WTC11 (cell line): ENCODE results near the gene CHAC1. TPM values are rescaled to one million over a fixed set of nuclear protein-coding genes. Genes with fewer than 3 reads are reported as not detected.

ENCODE experiments used
- ATAC-seq: fragments of 200-7000 bp; cut with Tn5 transposase; 2 replicates; pipeline ENCODE4 v1.10.0; 2021; ENCODE audit warnings: mild to moderate bottlenecking, moderate library complexity
- CTCF ChIA-PET: fragments of 300-600 bp; sonication (Branson Sonifier 250); formaldehyde crosslinking; loops from one replicate; lab custom pipeline; 2021; ENCODE audit warnings: antibody characterized with exemption; lab: Charles Lee
- POLR2A ChIA-PET: fragments of 350-600 bp; sonication (Branson Sonifier 250); formaldehyde crosslinking; loops from one replicate; lab custom pipeline; 2021; ENCODE audit warnings: antibody characterized with exemption; lab: Charles Lee
- DNase-seq: peaks from one replicate; pipeline ENCODE4 v3.0.0; 2021; ENCODE audit warnings: low spot score
- H3K27ac Mint-ChIP-seq: 2 replicates; pipeline ENCODE4 v1.8.0; 2021; ENCODE audit warnings: mixed read lengths
- H3K27me3 Mint-ChIP-seq: 2 replicates; pipeline ENCODE4 v1.8.0; 2021; ENCODE audit warnings: low read depth, mild to moderate bottlenecking, moderate library complexity, mixed read lengths
- H3K36me3 Mint-ChIP-seq: 2 replicates; pipeline ENCODE4 v1.8.0; 2021; ENCODE audit warnings: mixed read lengths
- H3K4me1 Mint-ChIP-seq: 2 replicates; pipeline ENCODE4 v1.8.0; 2022; ENCODE audit warnings: mixed read lengths
- H3K4me3 Mint-ChIP-seq: 2 replicates; pipeline ENCODE4 v1.8.0; 2021; ENCODE audit warnings: mild to moderate bottlenecking, moderate library complexity, mixed read lengths
- H3K9me3 Mint-ChIP-seq: 2 replicates; pipeline ENCODE4 v1.8.0; 2021; ENCODE audit warnings: mixed read lengths
- AFF4 ChIP-seq: sonication (generic); formaldehyde crosslinking; IDR thresholded peaks from 2 replicates; pipeline ENCODE4 v1.8.1; 2023; ENCODE audit warnings: mild to moderate bottlenecking, missing genetic modification reagents, borderline replicate concordance
- ARID4B ChIP-seq: sonication (generic); formaldehyde crosslinking; IDR thresholded peaks from 2 replicates; pipeline ENCODE4 v1.8.0; 2023; ENCODE audit warnings: missing genetic modification reagents, mild to moderate bottlenecking, borderline replicate concordance
- E2F4 ChIP-seq: sonication (generic); formaldehyde crosslinking; IDR thresholded peaks from 2 replicates; pipeline ENCODE4 v1.8.1; 2022; ENCODE audit warnings: low read depth, mild to moderate bottlenecking, moderate library complexity, missing genetic modification reagents, borderline replicate concordance
- ETV6 ChIP-seq: sonication (generic); formaldehyde crosslinking; IDR thresholded peaks from 2 replicates; pipeline ENCODE4 v1.8.1; 2022; ENCODE audit warnings: mild to moderate bottlenecking, missing genetic modification reagents
- GABPB1 ChIP-seq: sonication (generic); formaldehyde crosslinking; IDR thresholded peaks from 2 replicates; pipeline ENCODE4 v1.8.1; 2023; ENCODE audit warnings: mild to moderate bottlenecking, missing genetic modification reagents
- GRHL2 ChIP-seq: fragments of 250-450 bp; sonication (Bioruptor Pico); IDR thresholded peaks from 2 replicates; pipeline ENCODE4 v1.8.0; 2022; ENCODE audit warnings: mild to moderate bottlenecking, moderate library complexity; ENCODE audit not compliant: insufficient replicate concordance, severe bottlenecking
- MLX ChIP-seq: sonication (generic); formaldehyde crosslinking; IDR thresholded peaks from 2 replicates; pipeline ENCODE4 v1.8.1; 2023; ENCODE audit warnings: mild to moderate bottlenecking, missing genetic modification reagents, moderate library complexity
- NFATC4 ChIP-seq: fragments of 250-450 bp; sonication (Bioruptor Pico); IDR thresholded peaks from 2 replicates; pipeline ENCODE4 v1.9.0; 2021; ENCODE audit warnings: mild to moderate bottlenecking
- NR2C2 ChIP-seq: sonication (generic); formaldehyde crosslinking; IDR thresholded peaks from 2 replicates; pipeline ENCODE4 v1.8.0; 2022; ENCODE audit warnings: mild to moderate bottlenecking, missing genetic modification reagents
- NR3C1 ChIP-seq: sonication (generic); formaldehyde crosslinking; conservative IDR thresholded peaks from 2 replicates; pipeline ENCODE4 v1.8.1; 2023; ENCODE audit warnings: low read depth, mild to moderate bottlenecking, missing genetic modification reagents
- OVOL2 ChIP-seq: fragments of 250-450 bp; sonication (Bioruptor Pico); IDR thresholded peaks from 2 replicates; pipeline ENCODE4 v1.9.0; 2021; ENCODE audit warnings: mild to moderate bottlenecking, borderline replicate concordance
- SMAD3 ChIP-seq: sonication (generic); formaldehyde crosslinking; IDR thresholded peaks from 2 replicates; pipeline ENCODE4 v1.8.0; 2022; ENCODE audit warnings: missing genetic modification reagents, mild to moderate bottlenecking, borderline replicate concordance
- SMAD4 ChIP-seq: sonication (generic); formaldehyde crosslinking; IDR thresholded peaks from 2 replicates; pipeline ENCODE4 v1.8.0; 2022; ENCODE audit warnings: mild to moderate bottlenecking, missing genetic modification reagents
- ZMAT4 ChIP-seq: fragments of 250-450 bp; sonication (Bioruptor Pico); IDR thresholded peaks from 2 replicates; pipeline ENCODE4 v1.9.0; 2021; ENCODE audit warnings: mild to moderate bottlenecking
- ZNF121 ChIP-seq: sonication (generic); formaldehyde crosslinking; IDR thresholded peaks from 2 replicates; pipeline ENCODE4 v1.8.0; 2023; ENCODE audit warnings: missing genetic modification reagents
- ZNF219 ChIP-seq: sonication (generic); formaldehyde crosslinking; IDR thresholded peaks from 2 replicates; pipeline ENCODE4 v1.8.0; 2023; ENCODE audit warnings: missing genetic modification reagents, mild to moderate bottlenecking, borderline replicate concordance
- ZNF232 ChIP-seq: sonication (generic); formaldehyde crosslinking; IDR thresholded peaks from 2 replicates; pipeline ENCODE4 v1.8.0; 2022; ENCODE audit warnings: mild to moderate bottlenecking, missing genetic modification reagents
- ZNF317 ChIP-seq: sonication (generic); formaldehyde crosslinking; IDR thresholded peaks from 2 replicates; pipeline ENCODE4 v1.8.1; 2023; ENCODE audit warnings: low read depth, mild to moderate bottlenecking, moderate library complexity, missing genetic modification reagents, borderline replicate concordance
- ZNF416 ChIP-seq: fragments of 250-450 bp; sonication (Bioruptor Pico); IDR thresholded peaks from 2 replicates; pipeline ENCODE4 v1.9.0; 2021; ENCODE audit warnings: mild to moderate bottlenecking, inconsistent platforms
- total RNA-seq: library from RNA; stranded (reverse); gene quantifications from 3 replicates; pipeline ENCODE4 v1.2.3, GENCODE V29; 2021
- TF ChIP-seq, protein P1 (sequence below): sonication (generic); formaldehyde crosslinking; IDR thresholded peaks from 2 replicates; pipeline ENCODE4 v1.8.0; 2022; ENCODE audit warnings: mild to moderate bottlenecking, missing genetic modification reagents
- TF ChIP-seq, protein P2 (sequence below): sonication (generic); formaldehyde crosslinking; IDR thresholded peaks from 2 replicates; pipeline ENCODE4 v1.8.0; 2023; ENCODE audit warnings: missing genetic modification reagents

The CHAC1 gene
- total RNA-seq, 1 experiment from 2014 or later, result 31.0 TPM

GRCh38 chr15:40936234-40936708, 17.0 kb upstream of the CHAC1 start:
- ATAC-seq (no peak), DNase-seq (no peak)
- POLR2A ChIA-PET, result no interaction called here
- TF ChIP-seq NR2C2 (CRISPR knock-in tag) (no peak), E2F4 (CRISPR knock-in tag) (no peak), ZNF416 (CRISPR knock-in tag) (no peak), ZNF121 (CRISPR knock-in tag) (no peak)
- Mint-ChIP-seq H3K4me3 (no peak overlapping the region), H3K27me3 (peaks cover 49% of the 10 kb centered on the region), H3K27ac (no peak overlapping the region), H3K4me1 (peaks cover 20% of the 10 kb centered on the region), H3K9me3 (no peaks in the 10 kb centered on the region), H3K36me3 (no peaks in the 10 kb centered on the region)
- CTCF ChIA-PET, result interaction anchor here (0.6 to 1.3 kb wide), 4 partner anchors 8 to 33 kb away, joined by 3 to 4 read pairs (median 3); no protein-coding TSS in a partner anchor

DNA sequence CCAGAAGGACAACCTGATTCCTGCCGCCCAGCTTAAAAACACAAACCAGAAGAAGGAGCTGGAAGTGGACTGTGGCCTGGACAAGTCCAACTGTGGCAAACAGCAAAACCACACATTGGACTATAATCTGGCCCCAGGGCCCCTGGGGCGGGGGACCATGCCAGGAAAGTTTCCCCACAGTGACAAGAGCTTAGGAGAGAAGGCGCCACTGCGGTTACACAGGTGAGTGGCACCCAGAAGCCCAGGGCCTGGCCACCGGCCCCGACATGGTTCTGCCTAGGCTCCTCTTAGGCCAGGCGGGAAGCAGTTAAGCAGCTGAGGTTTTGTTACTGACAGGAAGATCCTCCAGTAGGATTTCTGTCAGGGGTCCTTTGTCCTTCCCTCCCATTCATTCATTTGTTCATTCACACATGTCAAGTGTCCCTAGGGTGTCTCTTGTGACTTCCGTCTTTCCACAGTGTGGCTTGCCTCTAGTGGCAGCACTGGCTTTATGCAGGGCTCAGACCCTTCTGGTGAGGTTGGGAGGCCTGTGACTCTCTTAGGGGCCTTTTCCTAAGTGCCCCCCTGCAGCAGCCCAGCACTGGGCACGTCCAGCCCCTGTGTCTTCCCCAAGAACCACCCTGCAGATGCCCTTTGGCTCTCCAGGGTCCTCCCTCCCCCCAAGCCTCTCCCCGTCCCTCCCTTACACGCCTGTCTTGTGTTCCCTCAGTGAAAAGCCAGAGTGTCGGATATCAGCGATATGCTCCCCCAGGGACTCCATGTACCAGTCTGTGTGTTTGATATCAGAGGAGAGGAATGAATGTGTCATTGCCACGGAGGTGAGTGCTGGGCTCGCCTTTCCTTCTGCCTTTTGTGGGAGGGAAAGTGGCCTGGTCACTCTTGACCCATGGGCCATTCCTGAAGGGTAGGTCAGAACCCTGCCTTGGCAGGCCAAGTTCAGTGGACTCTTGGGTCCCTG, 16.3 kb upstream of the CHAC1 start:
- Mint-ChIP-seq H3K4me3 (no peak overlapping the region), H3K9me3 (no peaks in the 10 kb centered on the region), H3K36me3 (no peaks in the 10 kb centered on the region), H3K27ac (no peak overlapping the region), H3K4me1 (peaks cover 18% of the 10 kb centered on the region), H3K27me3 (peaks cover 42% of the 10 kb centered on the region)
- ATAC-seq (no peak), DNase-seq (no peak)
- ChIA-PET POLR2A (no interaction called here), CTCF (interaction anchor here (0.6 to 6.5 kb wide), 5 partner anchors 9 to 34 kb away, joined by 3 to 203 read pairs (median 3); partner anchors contain the start of gene DLL4)
- TF ChIP-seq SMAD3 (no peak), ZNF232 (CRISPR knock-in tag) (no peak), OVOL2 (CRISPR knock-in tag) (no peak), SMAD4 (no peak), NFATC4 (CRISPR knock-in tag) (no peak), ZNF219 (CRISPR knock-in tag) (no peak), GRHL2 (CRISPR knock-in tag) (no peak), ARID4B (CRISPR knock-in tag) (no peak), ZMAT4 (CRISPR knock-in tag) (no peak), NR3C1 (CRISPR knock-in tag) (no peak), ZNF317 (CRISPR knock-in tag) (no peak), AFF4 (no peak), MLX (no peak), GABPB1 (CRISPR knock-in tag) (no peak), ETV6 (CRISPR knock-in tag) (no peak)
- TF ChIP-seq, protein P1, sequence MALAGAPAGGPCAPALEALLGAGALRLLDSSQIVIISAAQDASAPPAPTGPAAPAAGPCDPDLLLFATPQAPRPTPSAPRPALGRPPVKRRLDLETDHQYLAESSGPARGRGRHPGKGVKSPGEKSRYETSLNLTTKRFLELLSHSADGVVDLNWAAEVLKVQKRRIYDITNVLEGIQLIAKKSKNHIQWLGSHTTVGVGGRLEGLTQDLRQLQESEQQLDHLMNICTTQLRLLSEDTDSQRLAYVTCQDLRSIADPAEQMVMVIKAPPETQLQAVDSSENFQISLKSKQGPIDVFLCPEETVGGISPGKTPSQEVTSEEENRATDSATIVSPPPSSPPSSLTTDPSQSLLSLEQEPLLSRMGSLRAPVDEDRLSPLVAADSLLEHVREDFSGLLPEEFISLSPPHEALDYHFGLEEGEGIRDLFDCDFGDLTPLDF, result no peak
- TF ChIP-seq, protein P2, sequence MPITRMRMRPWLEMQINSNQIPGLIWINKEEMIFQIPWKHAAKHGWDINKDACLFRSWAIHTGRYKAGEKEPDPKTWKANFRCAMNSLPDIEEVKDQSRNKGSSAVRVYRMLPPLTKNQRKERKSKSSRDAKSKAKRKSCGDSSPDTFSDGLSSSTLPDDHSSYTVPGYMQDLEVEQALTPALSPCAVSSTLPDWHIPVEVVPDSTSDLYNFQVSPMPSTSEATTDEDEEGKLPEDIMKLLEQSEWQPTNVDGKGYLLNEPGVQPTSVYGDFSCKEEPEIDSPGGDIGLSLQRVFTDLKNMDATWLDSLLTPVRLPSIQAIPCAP (CRISPR knock-in tag), result no peak
